GM20431 (cell line): ENCODE measurements around the gene SNRNP200.

Source experiments
- in situ Hi-C: fragments of 300-500 bp; cut with MseI, MboI; formaldehyde crosslinking; loops from one replicate; pipeline ENCODE4 v1.15.0; 2020; ENCODE audit warnings: low sequenced_read_pairs; ENCODE audit not compliant: unreplicated experiment

Gene SNRNP200

GRCh38 chr2:96305091-96305978 lies at the start of gene SNRNP200:
TSS of gene SNRNP200 (minus strand) at chr2:96305546. CDS start at chr2:96305437, 109 bp downstream.
- in situ Hi-C loops: no loop called here

GRCh38 chr2:96354492-96354891 lies 49.1 kb upstream of the SNRNP200 start:
- in situ Hi-C loops: no loop called here

- in situ Hi-C loops: no loop called here
These were observed 48.3 kb upstream of the SNRNP200 start for GRCh38 chr2:96353606-96354101.

GRCh38 chr2:96353032-96353561 lies 47.8 kb upstream of the SNRNP200 start:
- in situ Hi-C loops: no loop called here

GRCh38 chr2:96347395-96347794 lies 42.0 kb upstream of the SNRNP200 start:
- in situ Hi-C loops: no loop called here

GRCh38 chr2:96345868-96346462 lies 40.6 kb upstream of the SNRNP200 start:
- in situ Hi-C loops: no loop called here

GRCh38 chr2:96345438-96345837 lies 40.1 kb upstream of the SNRNP200 start:
- in situ Hi-C loops: no loop called here

- in situ Hi-C loops: no loop called here
These were observed 38.7 kb upstream of the SNRNP200 start for GRCh38 chr2:96344011-96344410.

- in situ Hi-C loops: no loop called here
These were observed 36.7 kb upstream of the SNRNP200 start for GRCh38 chr2:96342085-96342484.

- in situ Hi-C loops: no loop called here
These were observed 36.3 kb upstream of the SNRNP200 start for GRCh38 chr2:96341641-96342040.

GRCh38 chr2:96340493-96341414 lies 35.4 kb upstream of the SNRNP200 start:
- in situ Hi-C loops: no loop called here

- in situ Hi-C loops: no loop called here
These were observed 31.5 kb upstream of the SNRNP200 start for GRCh38 chr2:96336873-96337272.

- in situ Hi-C loops: no loop called here
These were observed 30.9 kb upstream of the SNRNP200 start for GRCh38 chr2:96336104-96336775.

GRCh38 chr2:96333708-96334107 lies 28.4 kb upstream of the SNRNP200 start:
- in situ Hi-C loops: no loop called here

- in situ Hi-C loops: no loop called here
These were observed 25.1 kb upstream of the SNRNP200 start for GRCh38 chr2:96330407-96330806.

- in situ Hi-C loops: no loop called here
These were observed 24.5 kb upstream of the SNRNP200 start for GRCh38 chr2:96329874-96330273.

- in situ Hi-C loops: no loop called here
These were observed 24.1 kb upstream of the SNRNP200 start for GRCh38 chr2:96329456-96329855.

GRCh38 chr2:96326990-96327820 lies 21.9 kb upstream of the SNRNP200 start:
- in situ Hi-C loops: no loop called here

- in situ Hi-C loops: no loop called here
These were observed 21.2 kb upstream of the SNRNP200 start for GRCh38 chr2:96326564-96326963.
